GM12878 (cell line): ENCODE measurements around the gene ADAMTS4. TPM values are rescaled to one million over a fixed set of nuclear protein-coding genes. Genes with fewer than 3 reads are reported as not detected.

ENCODE experiments used
- ATAC-seq: fragments of 200-7000 bp; cut with Tn5 transposase; 3 replicates; pipeline ENCODE4 v1.9.1; 2020; ENCODE audit warnings: mild to moderate bottlenecking, moderate library complexity
- BruUV-seq: library from RNA; stranded (reverse); fragments of 400-500 nt; replicated peaks from 2 replicates; lab custom pipeline; 2021; lab: Mats Ljungman, UMichigan
- CTCF ChIA-PET: fragments of 300-600 bp; sonication (Branson Sonifier 250); formaldehyde crosslinking; extraction: SDS; loops from one replicate; lab custom pipeline; 2021; ENCODE audit warnings: inconsistent platforms; lab: Yijun Ruan, JAX
- POLR2A ChIA-PET: fragments of 350-600 bp; formaldehyde crosslinking; extraction: SDS; loops from one replicate; lab custom pipeline; 2021; ENCODE audit warnings: inconsistent platforms; lab: Charles Lee
- RAD21 ChIA-PET: fragments of 300-600 bp; sonication (Branson Sonifier 250); formaldehyde crosslinking; loops from one replicate; lab custom pipeline; 2023; ENCODE audit warnings: antibody characterized with exemption; ENCODE audit not compliant: unreplicated experiment; lab: Charles Lee
- SMC1A ChIA-PET: fragments of 300-600 bp; sonication (Branson Sonifier 250); formaldehyde crosslinking; loops from one replicate; lab custom pipeline; 2023; ENCODE audit not compliant: unreplicated experiment, uncharacterized antibody; lab: Charles Lee
- DNase-seq: peaks from one replicate; pipeline ENCODE4 v3.0.0-alpha.2; 2011; ENCODE audit warnings: low read depth, low spot score
- FAIRE-seq: peaks from 3 replicates; lab custom pipeline; 2011; peaks lifted over from hg19 to GRCh38; lab: Jason Lieb, UNC
- H2AFZ ChIP-seq: 2 replicates; pipeline ENCODE4 v1.6.0; 2011; ENCODE audit warnings: low read depth, low read length, control low read depth; ENCODE audit not compliant: control insufficient read depth
- H3K27ac ChIP-seq: 2 replicates; pipeline ENCODE4 v1.5.1; 2011; ENCODE audit warnings: control low read depth; ENCODE audit not compliant: control insufficient read depth, insufficient read depth
- H3K27me3 ChIP-seq, 2 experiments: replicated peaks in 1 of 2; 2 replicates each; pipeline versions ENCODE4 v1.6.0 to v1.6.1; 2011; ENCODE audit warnings: low read length in 1 of 2; ENCODE audit not compliant: control insufficient read depth in 2 of 2, insufficient read depth in 2 of 2
- H3K36me3 ChIP-seq, 2 experiments: 2 replicates each; pipeline ENCODE4 v1.5.1; 2011; ENCODE audit warnings: low read length in 1 of 2; ENCODE audit not compliant: control insufficient read depth in 2 of 2, insufficient read depth in 2 of 2
- H3K4me1 ChIP-seq: 2 replicates; pipeline ENCODE4 v1.6.1; 2011; ENCODE audit warnings: mild to moderate bottlenecking, low read length, moderate library complexity, mixed read lengths; ENCODE audit not compliant: control insufficient read depth, insufficient read depth
- H3K4me2 ChIP-seq: 2 replicates; pipeline ENCODE4 v1.6.0; 2011; ENCODE audit warnings: control low read depth; ENCODE audit not compliant: control insufficient read depth, insufficient read depth
- H3K4me3 ChIP-seq: fragments of 200-600 bp; sonication (generic); 2 replicates; pipeline ENCODE4 v1.5.1; 2016
- H3K79me2 ChIP-seq: 2 replicates; pipeline ENCODE4 v1.6.0; 2011; ENCODE audit warnings: low read length; ENCODE audit not compliant: control insufficient read depth, insufficient read depth
- H3K9ac ChIP-seq: 2 replicates; pipeline ENCODE4 v1.8.0; 2011; ENCODE audit warnings: low read length, control low read depth, mixed read lengths; ENCODE audit not compliant: control insufficient read depth, insufficient read depth
- H3K9me3 ChIP-seq: replicated peaks from 3 replicates; pipeline ENCODE4 v1.5.1; 2011; ENCODE audit warnings: mild to moderate bottlenecking, low read length; ENCODE audit not compliant: control insufficient read depth, insufficient read depth
- H4K20me1 ChIP-seq: 2 replicates; pipeline ENCODE4 v1.6.0; 2011; ENCODE audit not compliant: control insufficient read depth, insufficient read depth
- BCL11A ChIP-seq: IDR thresholded peaks from 2 replicates; pipeline ENCODE4 v1.6.1; 2011; ENCODE audit warnings: low read depth, low read length
- BHLHE40 ChIP-seq, 2 experiments: fragments of 450-650 bp in 1 of 2; IDR thresholded peaks; 2 replicates each; pipeline ENCODE4 v1.6.1; 2011 to 2017; ENCODE audit warnings: low read depth in 2 of 2, borderline replicate concordance in 1 of 2, improper control_type of control experiment in 1 of 2, low read length in 1 of 2, mild to moderate bottlenecking in 1 of 2
- EZH2 ChIP-seq: IDR thresholded peaks from 2 replicates; pipeline ENCODE4 v1.6.1; 2012; ENCODE audit warnings: low read depth, mild to moderate bottlenecking, control low read depth, inconsistent platforms, low read length, borderline replicate concordance; ENCODE audit not compliant: control insufficient read depth
- IKZF1 ChIP-seq: fragments of 450-650 bp; conservative IDR thresholded peaks from 2 replicates; pipeline ENCODE4 v1.6.1; 2017; ENCODE audit warnings: antibody characterized with exemption, mild to moderate bottlenecking
- JUNB ChIP-seq: IDR thresholded peaks from 2 replicates; pipeline ENCODE4 v1.6.1; 2016; ENCODE audit warnings: antibody characterized with exemption, mild to moderate bottlenecking
- NR2C1 ChIP-seq: fragments of 450-650 bp; IDR thresholded peaks from 2 replicates; pipeline ENCODE4 v1.6.1; 2017; ENCODE audit warnings: antibody characterized with exemption, mild to moderate bottlenecking, moderate library complexity
- POLR2AphosphoS5 ChIP-seq: IDR thresholded peaks from 2 replicates; pipeline ENCODE4 v1.6.1; 2011; ENCODE audit warnings: mild to moderate bottlenecking, low read length, inconsistent platforms
- POU2F2 ChIP-seq: IDR thresholded peaks from 3 replicates; pipeline ENCODE4 v1.6.1; 2011; ENCODE audit warnings: low read depth, mild to moderate bottlenecking, low read length, borderline replicate concordance
- RAD21 ChIP-seq: IDR thresholded peaks from 2 replicates; pipeline ENCODE4 v1.6.1; 2011; ENCODE audit warnings: mild to moderate bottlenecking, low read depth, low read length, moderate library complexity; ENCODE audit not compliant: insufficient read depth
- SIN3A ChIP-seq: IDR thresholded peaks from 2 replicates; pipeline ENCODE4 v1.6.1; 2012; ENCODE audit warnings: low read depth, low read length, improper control_type of control experiment
- SMC3 ChIP-seq: IDR thresholded peaks from 2 replicates; pipeline ENCODE4 v1.6.1; 2011; ENCODE audit warnings: low read length, improper control_type of control experiment, borderline replicate concordance
- ZZZ3 ChIP-seq: IDR thresholded peaks from 2 replicates; pipeline ENCODE4 v1.6.1; 2011; ENCODE audit warnings: low read depth; ENCODE audit not compliant: control insufficient read depth, insufficient read length
- WGBS: methylation state at CpG from one replicate; pipeline ENCODE4 v1.1.6; 2016; ENCODE audit warnings: low lambda C conversion rate; ENCODE audit not compliant: insufficient replicate concordance, insufficient coverage; ENCODE audit errors: missing lambda C conversion rate; 5-methylcytosine and 5-hydroxymethylcytosine counted together
- in situ Hi-C: fragments of 300-500 bp; cut with MboI; formaldehyde crosslinking; loops from 9 replicates; pipeline ENCODE4 v1.14.3; 2018; ENCODE audit warnings: mixed read lengths
- intact Hi-C: fragments of 100-400 bp; cut with micrococcal nuclease; formaldehyde crosslinking; loops from one replicate; pipeline ENCODE4 v1.14.2; 2022; ENCODE audit not compliant: unreplicated experiment
- polyA plus RNA-seq, 11 experiments: library from polyadenylated mRNA; depleted of rRNA in 4 of 11; unstranded in 6 of 11; stranded (reverse) in 5 of 11; fragments of >200 nt; fragmentation: Nextera tagmentation in 4 of 11; fragmentation: Illumina TruSeq in 1 of 11; extraction: Ambion mirVana in 4 of 11; extraction: Trizol in 1 of 11; gene quantifications; 1 replicate in 1 of 11; 2 replicates in 10 of 11; pipeline versions ENCODE4 v1.2.1 to v1.2.3, GENCODE V29; 2011 to 2016; ENCODE audit warnings: inconsistent platforms in 2 of 11, missing spikeins in 2 of 11, low read depth in 1 of 11
- total RNA-seq, 4 experiments: library from RNA; depleted of rRNA in 3 of 4; stranded (reverse); fragments of >200 nt in 3 of 4; fragmentation: Illumina TruSeq in 1 of 4; extraction: Trizol in 1 of 4; gene quantifications; 2 replicates each; pipeline versions ENCODE4 v1.2.1 to v1.2.3, GENCODE V29; 2013 to 2021
- TF ChIP-seq, protein P1 (sequence below): fragments of 450-650 bp; IDR thresholded peaks from 2 replicates; pipeline ENCODE4 v1.6.1; 2017; ENCODE audit warnings: low read depth, mild to moderate bottlenecking, moderate library complexity
- TF ChIP-seq, protein P2 (sequence below): fragments of 450-650 bp; IDR thresholded peaks from 2 replicates; pipeline ENCODE4 v1.6.1; 2018; ENCODE audit warnings: mild to moderate bottlenecking, low read depth, moderate library complexity; ENCODE audit not compliant: partially characterized antibody
- TF ChIP-seq, protein P3 (sequence below), 3 experiments: IDR thresholded peaks in 2 of 3; conservative IDR thresholded peaks in 1 of 3; 2 replicates each; pipeline ENCODE4 v1.5.1; 2011; ENCODE audit warnings: low read depth in 3 of 3, low read length in 3 of 3, mild to moderate bottlenecking in 3 of 3, control low read depth in 2 of 3, moderate library complexity in 2 of 3, inconsistent platforms in 1 of 3, mixed read lengths in 1 of 3; ENCODE audit not compliant: control insufficient read depth in 2 of 3, insufficient read depth in 1 of 3; ENCODE audit errors: extremely low read depth in 1 of 3

ADAMTS4 gene
- total and polyA plus RNA-seq, 10 of the 15 experiments (the other 5 are each of a cell fraction or from before 2014, with no cell fraction given), result 0.01 to 0.13 (median 0.05) TPM; not detected in 2

DNA sequence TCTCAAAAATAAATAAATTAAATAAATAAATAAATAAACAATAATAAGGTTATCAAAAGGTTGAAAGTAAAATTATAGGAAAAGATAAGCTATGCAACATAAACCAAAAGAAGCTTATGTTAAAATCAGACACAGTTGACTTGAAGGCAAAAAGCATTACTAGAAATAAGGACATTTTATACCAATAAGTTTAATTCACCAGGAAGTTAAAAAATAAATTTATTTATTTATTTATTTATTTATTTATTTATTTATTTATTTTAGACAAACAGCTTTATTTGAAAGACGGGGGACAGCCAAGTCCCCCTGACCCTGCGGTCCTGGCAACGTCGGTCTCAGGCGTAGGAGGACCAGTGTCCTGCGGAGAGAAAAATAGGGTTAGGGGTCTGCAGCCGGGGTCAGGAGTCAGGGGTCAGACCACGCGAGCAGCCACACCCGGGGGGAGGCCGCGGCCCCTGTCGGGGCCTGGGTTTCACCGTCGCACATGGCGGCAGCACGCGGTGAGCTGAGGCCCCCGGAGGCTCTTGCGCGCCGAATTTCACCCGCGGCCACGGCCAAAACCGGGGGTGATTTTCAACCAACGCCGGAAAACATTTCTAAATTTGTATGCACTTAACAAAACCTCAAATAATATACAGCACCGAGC, 58.0 kb downstream of the ADAMTS4 start (continued):
- TF ChIP-seq, protein P1, sequence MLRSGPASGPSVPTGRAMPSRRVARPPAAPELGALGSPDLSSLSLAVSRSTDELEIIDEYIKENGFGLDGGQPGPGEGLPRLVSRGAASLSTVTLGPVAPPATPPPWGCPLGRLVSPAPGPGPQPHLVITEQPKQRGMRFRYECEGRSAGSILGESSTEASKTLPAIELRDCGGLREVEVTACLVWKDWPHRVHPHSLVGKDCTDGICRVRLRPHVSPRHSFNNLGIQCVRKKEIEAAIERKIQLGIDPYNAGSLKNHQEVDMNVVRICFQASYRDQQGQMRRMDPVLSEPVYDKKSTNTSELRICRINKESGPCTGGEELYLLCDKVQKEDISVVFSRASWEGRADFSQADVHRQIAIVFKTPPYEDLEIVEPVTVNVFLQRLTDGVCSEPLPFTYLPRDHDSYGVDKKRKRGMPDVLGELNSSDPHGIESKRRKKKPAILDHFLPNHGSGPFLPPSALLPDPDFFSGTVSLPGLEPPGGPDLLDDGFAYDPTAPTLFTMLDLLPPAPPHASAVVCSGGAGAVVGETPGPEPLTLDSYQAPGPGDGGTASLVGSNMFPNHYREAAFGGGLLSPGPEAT, result no peak
- no peak for TF ChIP-seq JUNB
- no peak for TF ChIP-seq BHLHE40 (IDR thresholded peaks at IDR 0.05; ENCODE audit: borderline replicate concordance in 1 of 2, low read depth in 2 of 2, low read length in 1 of 2)
- TF ChIP-seq, protein P2, sequence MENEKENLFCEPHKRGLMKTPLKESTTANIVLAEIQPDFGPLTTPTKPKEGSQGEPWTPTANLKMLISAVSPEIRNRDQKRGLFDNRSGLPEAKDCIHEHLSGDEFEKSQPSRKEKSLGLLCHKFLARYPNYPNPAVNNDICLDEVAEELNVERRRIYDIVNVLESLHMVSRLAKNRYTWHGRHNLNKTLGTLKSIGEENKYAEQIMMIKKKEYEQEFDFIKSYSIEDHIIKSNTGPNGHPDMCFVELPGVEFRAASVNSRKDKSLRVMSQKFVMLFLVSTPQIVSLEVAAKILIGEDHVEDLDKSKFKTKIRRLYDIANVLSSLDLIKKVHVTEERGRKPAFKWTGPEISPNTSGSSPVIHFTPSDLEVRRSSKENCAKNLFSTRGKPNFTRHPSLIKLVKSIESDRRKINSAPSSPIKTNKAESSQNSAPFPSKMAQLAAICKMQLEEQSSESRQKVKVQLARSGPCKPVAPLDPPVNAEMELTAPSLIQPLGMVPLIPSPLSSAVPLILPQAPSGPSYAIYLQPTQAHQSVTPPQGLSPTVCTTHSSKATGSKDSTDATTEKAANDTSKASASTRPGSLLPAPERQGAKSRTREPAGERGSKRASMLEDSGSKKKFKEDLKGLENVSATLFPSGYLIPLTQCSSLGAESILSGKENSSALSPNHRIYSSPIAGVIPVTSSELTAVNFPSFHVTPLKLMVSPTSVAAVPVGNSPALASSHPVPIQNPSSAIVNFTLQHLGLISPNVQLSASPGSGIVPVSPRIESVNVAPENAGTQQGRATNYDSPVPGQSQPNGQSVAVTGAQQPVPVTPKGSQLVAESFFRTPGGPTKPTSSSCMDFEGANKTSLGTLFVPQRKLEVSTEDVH, result no peak
- TF ChIP-seq SIN3A, result no peak
- no peak for TF ChIP-seq IKZF1

DNA sequence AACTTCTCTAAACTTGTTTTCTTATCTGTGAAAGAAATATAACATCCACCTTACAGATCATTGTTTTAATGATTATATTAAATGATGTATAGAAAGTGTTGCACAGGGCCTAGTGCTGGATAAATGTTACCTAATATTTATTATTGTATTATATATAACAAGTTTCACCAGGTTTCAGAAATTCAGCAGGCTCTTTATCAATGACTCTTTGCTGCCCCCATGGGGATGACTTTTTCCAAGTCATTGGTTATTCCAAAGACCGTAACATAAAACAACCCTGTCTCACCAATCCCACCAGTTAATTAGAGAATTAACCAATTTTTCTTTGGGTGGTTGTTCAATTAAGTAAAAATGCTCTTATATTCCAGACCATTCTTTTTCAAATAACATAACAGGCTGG, 59.1 kb downstream of the ADAMTS4 start:
- ChIA-PET CTCF (interaction anchor here (0.7 to 6.2 kb wide), 18 partner anchors 10 to 229 kb away, joined by 3 to 60 read pairs (median 4); partner anchors contain the start of genes ARHGAP30, KLHDC9, NIT1 and PFDN2), RAD21 (interaction anchor here (0.8 to 2.8 kb wide), 4 partner anchors 39 to 142 kb away, joined by 3 to 15 read pairs (median 10); partner anchors contain the start of gene ARHGAP30), POLR2A (no interaction called here), SMC1A (interaction anchor here (0.7 to 2.4 kb wide), 13 partner anchors 12 to 243 kb away, joined by 3 to 15 read pairs (median 6); partner anchors contain the start of genes ARHGAP30, KLHDC9, NIT1 and PFDN2)
- Histone ChIP-seq H3K4me2 (no peak overlapping the region), H2AFZ (no peak overlapping the region), H3K79me2 (peaks cover under 1% of the 10 kb centered on the region; the same call in 1 of the 2 replicates), H3K36me3 (no peaks in the 10 kb centered on the region), H3K27me3 (no peaks in the 10 kb centered on the region), H3K4me1 (no peaks in the 10 kb centered on the region), H3K9ac (no peak overlapping the region), H3K9me3 (no peaks in the 10 kb centered on the region), H3K27ac (no peak overlapping the region), H4K20me1 (no peaks in the 10 kb centered on the region), H3K4me3 (no peak overlapping the region)
- ATAC-seq (peak; percentile 74), DNase-seq (no peak), FAIRE-seq (no peak)
- WGBS, result 4% methylated on average over 1 of the region's 1 CpG
- intact Hi-C loops (loop anchor here (1.0 kb wide), 1 partner anchor 142 kb away; no protein-coding TSS in a partner anchor), in situ Hi-C loops (no loop called here)
- no TSS peak for BruUV-seq
- TF ChIP-seq ZZZ3 (no peak), BCL11A (no peak), RAD21 (peak; percentile 74), NR2C1 (no peak), POLR2AphosphoS5 (no peak), SMC3 (peak; percentile 51; the same call in 1 of the 2 replicates), EZH2 (no peak), POU2F2 (no peak)
- TF ChIP-seq, protein P3, sequence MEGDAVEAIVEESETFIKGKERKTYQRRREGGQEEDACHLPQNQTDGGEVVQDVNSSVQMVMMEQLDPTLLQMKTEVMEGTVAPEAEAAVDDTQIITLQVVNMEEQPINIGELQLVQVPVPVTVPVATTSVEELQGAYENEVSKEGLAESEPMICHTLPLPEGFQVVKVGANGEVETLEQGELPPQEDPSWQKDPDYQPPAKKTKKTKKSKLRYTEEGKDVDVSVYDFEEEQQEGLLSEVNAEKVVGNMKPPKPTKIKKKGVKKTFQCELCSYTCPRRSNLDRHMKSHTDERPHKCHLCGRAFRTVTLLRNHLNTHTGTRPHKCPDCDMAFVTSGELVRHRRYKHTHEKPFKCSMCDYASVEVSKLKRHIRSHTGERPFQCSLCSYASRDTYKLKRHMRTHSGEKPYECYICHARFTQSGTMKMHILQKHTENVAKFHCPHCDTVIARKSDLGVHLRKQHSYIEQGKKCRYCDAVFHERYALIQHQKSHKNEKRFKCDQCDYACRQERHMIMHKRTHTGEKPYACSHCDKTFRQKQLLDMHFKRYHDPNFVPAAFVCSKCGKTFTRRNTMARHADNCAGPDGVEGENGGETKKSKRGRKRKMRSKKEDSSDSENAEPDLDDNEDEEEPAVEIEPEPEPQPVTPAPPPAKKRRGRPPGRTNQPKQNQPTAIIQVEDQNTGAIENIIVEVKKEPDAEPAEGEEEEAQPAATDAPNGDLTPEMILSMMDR (IDR thresholded peaks at IDR 0.05 in 2 of 3, conservative IDR thresholded peaks at IDR 0.05 in 1 of 3; ENCODE audit: control insufficient read depth in 2 of 3, extremely low read depth in 1 of 3, insufficient read depth in 1 of 3, low read depth in 3 of 3, low read length in 3 of 3), result peak; percentile 40 to 61 (median 44)
